ENCODE results near the gene EXOC4.

DNA sequence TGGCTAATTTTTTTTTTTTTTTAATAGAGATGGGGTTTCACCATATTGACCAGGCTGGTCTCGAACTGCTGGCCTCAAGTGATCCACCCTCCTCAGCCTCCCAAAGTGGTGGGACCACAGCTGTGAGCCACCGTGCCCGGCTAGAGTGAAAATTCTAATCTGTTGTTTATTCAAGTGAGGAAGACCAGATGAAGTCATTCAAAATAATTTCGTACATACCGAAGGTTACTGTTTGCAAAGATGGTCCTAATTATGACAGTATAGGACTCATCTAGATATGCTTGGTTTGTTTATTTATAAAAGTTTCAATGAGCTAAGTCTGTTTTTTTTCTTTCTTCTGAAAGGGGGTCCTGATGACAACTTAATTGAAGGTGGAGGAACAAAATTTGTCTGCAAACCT lies 376.8 kb downstream of the EXOC4 start:
- TF ChIP-seq GATA2 (IDR thresholded peaks at IDR 0.05; ENCODE audit: low read depth, low read length) (no peak), GATA3 (IDR thresholded peaks at IDR 0.05; ENCODE audit: low read depth, low read length) (no peak)

Data from SH-SY5Y (cell line).